ENCODE results near the gene UBASH3B.
"Not testable (repeated sequence)": the region's sequence is repeated elsewhere in the genome, so short reads cannot be mapped to it uniquely, and the experiment has no call there.

UBASH3B gene

DNA sequence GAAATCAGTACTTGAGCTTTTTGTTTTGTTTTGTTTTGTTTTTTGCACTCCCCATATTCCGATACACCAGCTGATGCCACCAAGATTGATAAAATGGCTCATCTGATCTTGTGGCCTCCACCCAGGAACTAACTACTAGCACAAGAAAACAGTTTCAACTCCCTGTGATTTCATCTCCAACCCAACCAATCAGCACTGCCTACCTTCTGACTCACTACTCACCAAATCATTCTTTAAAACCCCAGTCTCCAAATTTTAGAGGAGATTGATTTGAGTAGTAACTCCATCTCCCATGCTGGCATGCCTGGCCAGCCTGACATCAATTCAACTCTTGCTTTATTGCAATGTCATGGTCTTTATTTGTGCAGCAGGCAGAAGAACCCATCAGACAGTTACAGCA, 166.7 kb downstream of the UBASH3B start:
- no peak for DNase-seq

DNA sequence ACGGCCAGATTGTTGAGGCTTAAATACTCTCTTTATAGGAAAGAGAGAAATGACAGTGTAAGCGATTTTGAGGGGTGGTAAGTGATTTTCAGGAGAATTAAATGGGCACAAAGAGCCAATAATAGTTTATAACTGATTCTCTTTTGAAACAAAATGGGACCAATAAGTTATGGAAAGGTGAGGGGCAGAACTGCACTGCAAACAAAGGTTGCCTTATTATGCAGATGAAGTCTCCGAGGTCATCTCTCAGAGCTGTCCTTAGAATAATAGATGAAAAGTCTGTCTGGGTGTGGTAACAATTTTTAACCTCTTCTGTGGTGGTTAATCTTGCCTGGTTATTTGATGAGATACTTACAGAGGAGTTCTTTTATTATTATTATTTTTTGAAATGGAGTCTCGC, 168.0 kb downstream of the UBASH3B start:
- DNase-seq = no peak

DNA sequence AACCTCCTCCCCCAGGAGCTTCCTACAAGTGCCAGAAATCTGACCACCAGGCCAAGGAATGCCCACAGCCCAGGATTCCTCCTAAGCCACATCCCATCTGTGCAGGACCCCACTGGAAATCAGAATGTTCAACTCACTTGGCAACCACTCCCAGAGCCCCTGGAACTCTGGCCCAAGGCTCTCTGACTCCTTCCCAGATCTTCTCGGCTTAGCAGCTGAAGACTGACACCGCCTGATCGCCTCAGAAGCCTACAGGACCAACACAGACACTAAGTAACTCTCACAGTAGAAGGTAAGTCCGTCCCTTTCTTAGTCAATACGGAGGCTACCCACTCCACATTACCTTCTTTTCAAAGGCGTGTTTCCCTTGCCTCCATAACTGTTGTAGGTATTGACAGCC, 173.8 kb downstream of the UBASH3B start:
- not testable (repeated sequence) for DNase-seq

DNA sequence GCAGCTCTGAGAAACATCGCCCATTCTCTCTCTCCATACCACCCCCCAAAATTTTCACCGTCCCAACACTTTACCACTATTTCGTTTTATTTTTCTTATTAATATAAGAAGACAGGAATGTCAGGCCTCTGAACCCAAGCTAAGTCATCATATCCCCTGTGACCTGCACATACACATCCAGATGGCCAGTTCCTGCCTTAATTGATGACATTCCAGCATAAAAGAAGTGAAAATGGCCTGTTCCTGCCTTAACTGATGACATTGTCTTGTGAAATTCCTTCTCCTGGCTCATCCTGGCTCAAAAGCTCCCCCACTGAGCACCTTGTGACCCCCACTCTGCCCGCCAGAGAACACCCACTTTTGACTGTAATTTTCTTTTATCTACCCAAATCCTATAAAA, 176.8 kb downstream of the UBASH3B start:
- not testable (repeated sequence) for DNase-seq

DNA sequence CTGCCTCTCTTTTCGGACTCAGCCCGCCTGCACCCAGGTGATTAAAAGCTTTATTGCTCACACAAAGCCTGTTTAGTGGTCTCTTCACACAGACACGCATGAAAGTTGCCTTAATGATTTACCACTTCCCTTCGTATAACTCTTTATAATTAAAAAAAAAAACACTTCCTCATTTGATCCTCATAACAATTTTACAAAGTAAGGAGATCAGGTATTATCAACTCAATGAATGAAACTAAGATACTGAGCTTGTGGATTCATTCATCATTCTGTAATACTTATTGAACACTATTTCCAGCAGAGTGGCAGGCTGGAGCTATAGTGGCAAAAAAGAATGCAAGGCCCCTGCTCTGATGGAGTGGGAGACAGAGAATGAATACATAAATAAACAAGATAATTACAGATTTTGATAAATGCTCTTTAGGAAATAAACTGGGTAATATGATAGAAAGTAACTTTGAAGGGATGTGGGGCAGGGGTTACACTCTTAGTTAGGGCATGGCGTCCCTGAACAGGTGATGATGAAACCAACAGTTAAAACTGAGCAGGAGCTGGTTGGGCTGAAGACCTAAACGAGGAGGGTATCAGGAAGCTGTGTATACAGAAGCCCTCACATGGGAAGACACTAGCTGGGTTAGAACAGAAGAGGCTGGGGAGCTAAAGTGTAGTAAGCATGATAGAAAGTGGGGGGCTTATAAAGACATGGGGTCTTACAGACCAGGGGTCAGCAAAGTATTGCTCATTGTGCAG, 177.4 kb downstream of the UBASH3B start:
- DNase-seq = no peak

DNA sequence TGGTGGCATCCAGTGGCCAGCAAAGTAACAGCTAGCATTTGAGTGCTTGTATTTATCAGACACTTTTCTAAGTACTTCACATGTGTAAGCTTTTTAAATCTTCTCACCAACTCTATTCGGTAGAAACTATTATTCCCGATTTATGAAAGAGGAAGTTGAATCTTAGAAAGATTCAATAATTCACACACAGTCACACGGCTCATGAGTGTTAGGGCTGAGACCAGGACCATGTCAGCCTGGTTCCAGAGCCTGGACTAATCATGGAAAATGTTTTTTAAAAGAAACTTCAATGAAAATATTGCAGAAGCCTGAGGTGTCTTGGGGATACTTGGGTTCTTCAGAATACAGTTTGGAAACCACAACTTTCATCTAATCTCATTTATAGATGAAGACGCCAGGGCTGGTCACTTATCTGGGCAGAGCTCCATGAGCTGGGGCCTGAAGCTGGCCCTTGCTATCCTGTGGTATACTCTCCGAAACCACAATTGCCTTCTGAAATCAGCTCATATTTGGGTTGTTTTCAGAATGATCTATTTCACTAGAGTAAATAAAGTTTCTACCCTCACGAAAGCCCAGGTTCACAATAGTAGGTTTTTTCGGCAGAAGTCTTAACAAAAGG, 178.4 kb downstream of the UBASH3B start:
- DNase-seq = no peak

DNA sequence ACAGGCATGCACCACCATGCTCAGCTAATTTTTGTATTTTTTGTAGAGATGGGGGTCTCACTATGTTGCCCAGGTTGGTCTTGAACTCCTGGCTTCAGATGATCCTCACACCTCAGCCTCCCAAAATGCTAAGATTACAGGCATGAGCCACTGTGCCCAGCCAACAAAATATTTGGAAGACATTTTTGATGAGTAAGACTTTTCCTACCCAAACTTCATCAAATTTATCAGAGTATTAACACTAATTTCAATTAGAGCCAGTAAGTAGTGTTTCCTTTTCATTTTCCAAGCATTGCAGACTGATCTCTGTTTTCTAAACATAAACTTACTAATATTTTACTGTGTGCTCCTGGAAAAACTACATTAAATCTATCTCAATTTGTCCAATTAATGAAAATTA, 181.4 kb downstream of the UBASH3B start:
- no peak for DNase-seq

DNA sequence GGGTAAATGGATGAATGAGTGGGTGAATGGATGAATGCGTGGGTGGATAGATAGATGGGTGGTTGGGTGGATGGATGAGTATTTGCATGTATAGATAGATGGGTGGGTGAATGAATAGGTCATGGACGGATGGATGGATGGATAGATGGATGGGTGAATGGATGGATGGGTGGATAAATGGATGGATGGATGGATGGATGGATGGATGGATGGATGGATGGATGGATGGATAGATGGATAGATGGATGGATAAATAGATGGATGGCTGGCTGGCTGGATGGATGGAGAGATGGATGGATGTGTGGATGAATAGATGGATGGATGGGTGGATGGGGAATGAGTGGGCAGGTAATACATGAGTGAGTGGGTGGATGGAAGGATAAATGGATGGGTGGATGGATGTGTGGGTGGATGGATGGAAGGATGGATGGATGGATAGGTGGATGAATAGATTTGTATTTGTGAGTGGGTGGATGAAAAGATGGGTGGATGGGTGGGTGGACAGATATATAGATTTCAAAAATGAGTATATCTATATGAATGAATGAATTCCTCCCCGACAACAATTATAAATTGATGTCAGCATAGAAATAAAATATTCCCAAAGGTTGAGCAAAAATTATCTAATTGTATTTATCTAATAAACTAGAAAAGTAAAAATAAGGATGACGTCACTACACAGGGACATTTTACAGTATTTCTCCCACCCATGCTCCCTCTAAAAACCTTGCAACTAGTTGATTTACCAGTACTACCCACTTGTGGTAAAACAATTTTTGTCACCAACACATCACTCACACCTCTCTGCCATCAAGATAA, 182.2 kb downstream of the UBASH3B start:
- no peak for DNase-seq

DNA sequence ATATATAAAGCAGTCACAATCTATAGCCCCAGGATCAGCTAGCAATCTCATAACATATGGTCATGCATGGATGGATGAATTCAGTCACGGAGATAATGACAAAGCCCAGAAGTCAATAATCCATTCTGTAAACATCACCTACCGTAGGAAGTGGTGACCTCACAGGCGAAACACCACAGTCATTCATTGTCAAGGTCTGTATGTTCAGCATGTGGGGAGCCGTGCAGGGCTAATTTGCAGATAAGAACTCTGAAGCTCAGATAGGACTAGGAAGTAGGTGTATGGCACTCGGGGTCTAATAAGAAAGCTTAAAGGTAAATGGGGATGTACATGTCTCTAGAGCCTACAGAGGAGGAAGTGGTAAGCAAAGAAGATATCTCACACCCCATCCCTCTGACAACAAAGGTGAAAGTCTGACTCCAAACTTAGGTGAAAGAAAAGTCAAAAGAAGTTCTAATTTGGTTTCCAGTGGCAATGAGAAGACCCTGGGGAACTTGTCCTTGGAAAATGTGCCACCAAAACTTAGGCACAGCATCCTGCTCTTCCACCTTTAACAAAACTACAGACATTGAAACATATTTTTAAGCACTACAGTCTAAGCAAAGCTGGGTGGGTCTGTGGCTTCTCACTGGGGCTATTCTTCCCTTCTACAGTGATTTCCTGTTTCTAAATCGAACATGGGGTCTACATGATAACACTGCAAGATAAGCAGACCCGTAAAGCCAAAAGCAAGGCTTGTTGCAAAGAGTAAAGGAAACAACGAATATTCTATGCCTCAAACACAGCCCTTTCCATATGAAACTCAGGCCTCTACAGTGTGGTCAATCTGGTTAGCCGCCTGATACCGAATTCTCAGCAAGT, 188.0 kb downstream of the UBASH3B start:
- no peak for DNase-seq

DNA sequence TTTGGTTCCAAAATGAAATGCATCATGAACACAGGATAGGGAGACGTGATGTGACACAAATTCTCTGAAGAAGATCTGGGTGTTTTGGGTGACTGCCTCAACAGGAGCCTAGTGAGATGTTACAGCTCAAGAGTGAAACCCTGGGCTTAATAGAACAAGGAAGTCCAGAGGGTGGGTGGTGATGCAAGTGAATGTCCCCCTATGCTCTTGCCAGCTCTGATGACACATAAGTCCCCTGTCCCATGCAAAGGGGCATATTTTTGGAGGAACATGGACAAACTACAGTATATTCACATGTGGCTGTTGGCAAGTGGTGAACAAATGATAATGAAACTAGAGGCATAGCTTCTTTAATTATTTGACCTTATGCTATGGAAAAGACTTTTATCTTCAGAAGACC, 191.9 kb downstream of the UBASH3B start:
- no peak for DNase-seq

DNA sequence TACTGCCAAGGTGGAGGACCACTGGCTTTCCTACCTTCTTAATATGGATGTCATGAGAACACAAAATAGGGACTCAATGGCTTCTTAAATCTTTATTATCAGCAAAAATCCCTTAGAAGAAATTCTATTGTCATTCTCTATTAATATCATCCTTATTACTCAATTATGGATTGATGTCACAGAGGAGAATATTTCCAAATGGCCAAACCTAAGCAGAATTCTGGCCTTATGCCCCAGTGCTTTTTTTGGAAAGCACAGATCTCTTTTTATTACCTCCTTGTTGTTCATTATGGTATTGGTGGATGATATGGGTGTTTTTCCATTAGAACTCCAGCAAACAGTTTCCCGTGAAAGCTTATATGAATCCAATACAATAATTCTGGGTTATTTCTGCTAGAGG, 192.7 kb downstream of the UBASH3B start:
- no peak for DNase-seq

DNA sequence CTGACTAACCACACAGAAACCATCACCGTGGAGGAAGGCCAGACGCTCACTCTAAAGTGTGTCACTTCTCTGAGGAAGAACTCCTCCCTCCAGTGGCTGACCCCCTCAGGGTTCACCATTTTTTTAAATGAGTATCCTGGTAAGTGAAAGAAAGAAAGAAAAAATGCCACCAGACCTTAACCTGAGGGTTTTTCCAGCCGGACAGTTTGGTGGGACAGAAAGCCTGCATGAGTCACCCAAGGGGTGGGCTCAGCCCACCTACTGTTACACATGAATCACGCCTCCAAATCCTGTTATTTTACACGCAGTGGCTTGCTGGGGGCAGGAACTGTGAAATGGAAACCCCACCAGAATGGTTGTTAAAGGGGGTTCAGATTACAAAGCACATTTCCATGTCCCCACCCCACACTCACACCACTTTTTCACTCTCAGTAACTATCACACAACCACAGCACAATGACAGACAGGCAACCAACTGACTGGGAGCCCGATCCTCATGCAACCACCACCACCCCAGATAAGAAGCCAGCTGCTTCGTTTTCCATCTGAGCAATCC, 194.6 kb downstream of the UBASH3B start:
- no peak for DNase-seq

DNA sequence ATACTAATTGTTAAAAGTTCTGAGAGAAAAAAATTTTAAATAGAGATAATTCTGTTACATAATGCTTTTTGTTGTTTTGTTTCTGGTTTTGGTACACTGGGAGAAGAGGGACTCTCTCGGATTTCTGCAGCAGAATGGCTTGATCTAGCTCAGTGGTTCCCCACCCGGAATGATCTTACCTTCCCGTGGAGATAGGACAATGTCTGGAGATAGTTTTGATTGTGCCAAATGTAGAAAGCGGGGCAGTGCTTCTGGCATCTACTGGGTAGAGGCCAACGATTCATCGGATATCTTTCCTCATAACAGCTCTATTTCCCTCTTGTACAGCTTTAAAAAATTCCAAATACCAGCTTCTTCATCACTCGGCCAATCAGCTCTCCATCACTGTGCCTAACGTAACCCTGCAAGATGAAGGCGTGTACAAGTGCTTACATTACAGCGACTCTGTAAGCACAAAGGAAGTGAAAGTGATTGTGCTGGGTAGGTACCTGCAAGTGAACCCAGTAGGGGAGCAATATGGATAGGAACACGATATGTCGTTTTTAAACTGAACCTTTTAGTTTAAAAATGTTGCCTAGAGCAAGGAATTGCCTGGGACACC, 195.9 kb downstream of the UBASH3B start:
- DNase-seq = no peak

DNA sequence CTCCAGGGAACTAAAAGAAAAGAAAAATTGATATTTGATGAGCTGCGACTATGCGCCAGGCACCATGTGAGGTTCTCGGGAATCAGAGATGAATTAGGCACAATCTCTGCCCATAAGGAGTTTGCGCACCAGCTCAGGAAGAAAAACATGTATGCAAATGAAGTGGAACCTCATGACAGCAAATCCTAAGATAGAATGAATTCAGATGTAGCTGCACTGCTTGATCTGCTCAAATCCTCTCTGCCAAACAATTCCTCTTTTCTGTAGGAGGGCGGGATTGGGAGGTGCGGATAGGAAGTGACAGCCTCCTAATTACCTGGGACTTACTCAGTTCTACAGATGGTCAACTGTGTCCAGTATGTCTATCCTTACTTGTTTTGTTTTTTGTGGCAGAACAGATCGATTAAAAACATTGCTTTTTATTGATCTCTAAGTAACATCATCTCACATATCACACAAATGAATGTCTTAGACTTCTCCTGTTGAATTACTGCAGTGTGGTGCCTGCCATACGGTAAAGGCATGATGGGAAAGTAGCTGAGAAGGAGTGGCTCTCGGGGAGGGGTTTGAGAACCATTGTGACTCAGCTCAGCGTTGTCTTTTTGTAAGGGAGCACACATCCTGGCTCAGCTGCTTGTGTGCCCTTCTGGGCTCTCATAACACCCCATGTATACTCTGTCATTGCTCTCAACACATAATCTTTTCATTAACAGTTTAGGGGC, 196.7 kb downstream of the UBASH3B start:
- no peak for DNase-seq

DNA sequence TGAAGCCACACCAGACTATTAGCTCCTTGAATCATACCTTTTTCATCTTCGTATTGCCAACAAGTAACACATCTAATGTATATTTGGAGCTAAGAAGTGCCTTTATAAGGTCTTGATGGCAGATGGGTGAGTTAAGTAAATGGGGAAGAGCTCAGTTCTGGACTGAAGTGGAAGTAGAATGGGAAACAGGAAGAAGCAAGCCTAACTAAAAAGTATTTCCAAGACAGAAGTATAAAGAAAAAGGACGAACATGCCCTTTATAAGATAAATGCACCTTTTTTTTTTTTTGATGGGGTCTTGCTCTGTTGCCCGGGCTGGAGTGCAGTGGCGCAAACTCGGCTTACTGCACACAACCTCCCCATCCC, 197.3 kb downstream of the UBASH3B start:
- no peak for DNase-seq

DNA sequence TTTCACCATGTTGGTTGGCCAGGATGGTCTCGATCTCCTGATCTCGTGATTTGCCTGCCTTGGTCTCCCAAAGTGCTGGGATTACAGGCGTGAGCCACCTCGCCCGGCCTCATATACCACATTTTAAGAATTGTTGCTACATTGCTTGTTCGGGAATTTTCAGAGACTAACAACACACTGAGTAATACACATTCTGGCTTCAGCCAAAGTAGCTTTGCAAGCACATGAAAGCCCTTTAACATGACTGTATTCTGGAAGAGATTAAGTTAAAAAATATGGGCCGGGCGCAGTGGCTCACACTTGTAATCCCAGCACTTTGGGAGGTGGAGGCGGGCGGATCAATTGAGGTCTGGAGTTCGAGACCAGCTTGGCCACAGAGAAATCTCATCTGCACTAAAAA, 197.7 kb downstream of the UBASH3B start:
- DNase-seq = no peak

DNA sequence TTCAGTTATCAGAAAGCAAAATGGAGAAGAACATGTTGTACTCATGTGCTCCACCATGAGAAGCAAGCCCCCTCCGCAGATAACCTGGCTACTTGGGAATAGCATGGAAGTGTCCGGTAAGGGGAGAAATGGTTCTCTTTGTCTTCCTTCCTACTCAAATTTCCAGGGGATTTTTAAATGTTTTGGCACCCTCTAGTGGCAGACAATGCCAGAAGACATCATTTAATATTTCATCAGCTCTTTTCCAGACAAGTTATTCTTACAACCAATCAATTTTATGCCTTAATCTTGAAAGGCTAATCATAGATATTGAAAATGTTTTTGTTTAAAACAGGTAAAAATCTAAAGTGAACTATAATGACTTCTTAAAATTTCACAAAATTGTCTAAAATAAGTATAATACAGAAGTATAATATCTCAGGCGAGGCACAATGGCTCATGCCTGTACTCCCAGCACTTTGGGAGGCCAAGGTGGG, 198.5 kb downstream of the UBASH3B start:
- DNase-seq = peak; percentile 18 to 76

DNA sequence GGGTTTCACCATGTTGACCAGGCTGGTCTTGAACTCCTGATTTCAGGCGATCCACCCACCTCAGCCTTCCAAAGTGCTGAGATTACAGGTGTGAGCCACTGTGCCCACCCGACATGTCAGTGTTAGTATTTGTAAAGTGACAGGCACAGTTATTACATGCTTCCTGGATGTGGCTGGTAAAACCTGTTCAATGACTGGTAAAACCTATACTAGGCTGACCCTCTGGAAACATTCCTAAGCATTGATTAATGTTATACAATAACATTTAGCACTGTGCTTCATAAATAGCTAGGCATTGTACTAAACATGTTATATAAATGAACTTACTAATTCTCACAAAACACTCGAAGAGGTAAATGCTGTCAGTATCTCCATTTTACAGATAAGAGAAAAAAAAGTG, 206.1 kb downstream of the UBASH3B start:
- DNase-seq = no peak

DNA sequence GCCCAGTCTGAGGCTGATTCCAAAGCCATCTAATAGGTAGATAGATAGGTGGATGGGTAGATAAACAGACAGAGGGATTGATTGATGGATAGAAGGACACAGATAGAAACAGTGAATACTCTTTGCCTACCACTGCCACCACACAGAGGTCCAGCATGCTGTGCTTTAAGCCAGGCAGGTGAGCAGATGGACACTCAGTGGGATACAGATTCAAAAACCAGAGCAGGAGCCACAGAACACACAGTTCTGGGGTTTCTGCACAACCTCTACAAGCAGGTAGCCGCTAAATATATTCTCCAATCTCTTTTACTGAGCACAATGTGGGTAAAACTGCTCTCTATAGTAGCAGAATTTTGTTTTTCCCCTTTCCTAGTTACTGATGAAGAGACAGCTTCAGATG, 206.6 kb downstream of the UBASH3B start:
- DNase-seq = no peak

DNA sequence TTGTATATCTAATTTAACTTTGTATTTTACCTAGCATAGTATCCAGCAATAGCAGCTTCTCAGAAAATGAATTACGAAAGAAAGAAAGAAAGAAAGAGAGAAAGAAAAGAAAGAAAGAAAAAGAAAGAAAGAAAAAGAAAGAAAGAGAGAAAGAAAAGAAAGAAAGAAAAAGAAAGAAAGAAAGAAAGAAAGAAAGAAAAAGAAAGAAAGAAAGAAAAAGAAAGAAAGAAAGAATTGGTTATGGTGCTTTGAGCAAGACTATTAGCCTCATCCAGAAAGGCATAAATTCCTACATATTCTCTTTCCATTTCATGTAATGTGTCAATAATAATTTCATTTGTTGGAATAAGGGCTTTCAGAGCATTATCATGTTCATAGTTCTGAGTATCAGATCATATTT, 207.6 kb downstream of the UBASH3B start:
- not testable (repeated sequence) for DNase-seq

DNA sequence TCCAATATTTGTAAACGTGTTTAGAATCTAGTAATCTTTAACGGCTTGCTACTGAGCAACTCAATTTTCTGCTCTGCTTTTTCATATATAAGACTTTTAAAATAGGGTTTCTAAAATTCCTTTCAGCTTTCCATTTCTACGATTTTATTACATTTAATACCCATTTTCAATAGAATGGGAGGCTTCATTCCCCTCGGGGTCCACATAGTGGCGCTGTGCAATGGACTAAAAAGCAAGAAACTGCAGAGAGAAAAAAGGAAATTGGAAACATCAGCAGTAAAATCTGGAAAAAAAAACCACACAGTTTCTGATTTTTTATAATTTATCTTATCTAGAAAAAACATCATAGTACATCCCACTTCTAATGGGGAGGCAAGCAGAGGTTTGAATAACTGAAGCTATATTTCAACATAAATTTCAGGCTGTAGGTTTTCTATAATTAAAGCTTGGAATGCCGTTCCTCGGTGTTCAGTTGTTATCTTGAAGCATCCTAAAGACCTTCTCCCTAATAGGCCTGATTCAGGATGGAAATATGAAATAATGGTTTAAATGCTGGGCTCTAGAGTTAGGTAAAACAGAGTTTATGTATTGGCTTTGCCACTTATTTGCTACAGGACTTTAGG, 208.3 kb downstream of the UBASH3B start:
- peak in 1 of 2 experiments; percentile 19 for DNase-seq

All from SW 1271 (cell line).